Endothelial cell of umbilical vein (primary cell): Measurements from ENCODE around the gene GBF1. TPM values are rescaled to one million over a fixed set of nuclear protein-coding genes. Genes with fewer than 3 reads are reported as not detected.
A peak's percentile ranks its signal among the peaks of the same experiment; 100 is the strongest.

Source experiments
- BruUV-seq: library from RNA; stranded (reverse); fragments of 400-500 nt; replicated peaks from 2 replicates; lab custom pipeline; 2021; lab: Mats Ljungman, UMichigan
- CTCF ChIA-PET: fragments of 300-600, 350-600 bp; sonication (Branson Sonifier 250); formaldehyde crosslinking; loops from one replicate; lab custom pipeline; 2021; ENCODE audit warnings: antibody characterized with exemption, inconsistent platforms; lab: Charles Lee
- POLR2A ChIA-PET: fragments of 300-600, 350-600 bp; sonication (Branson Sonifier 250); formaldehyde crosslinking; loops from one replicate; lab custom pipeline; 2021; ENCODE audit warnings: antibody characterized with exemption, inconsistent platforms; lab: Charles Lee
- DNase-seq: peaks from one replicate; pipeline ENCODE4 v3.0.0-alpha.2; 2011; ENCODE audit warnings: low read depth, low spot score
- FAIRE-seq: peaks from 2 replicates; lab custom pipeline; 2011; peaks lifted over from hg19 to GRCh38; lab: Jason Lieb, UNC
- H2AFZ ChIP-seq: 2 replicates; pipeline ENCODE4 v1.6.0; 2012; ENCODE audit warnings: low read depth, low read length, control low read depth, inconsistent platforms
- H3K27ac ChIP-seq: 2 replicates; pipeline ENCODE4 v1.5.1; 2011; ENCODE audit warnings: low read depth, mild to moderate bottlenecking, control low read depth, low read length, moderate library complexity; ENCODE audit not compliant: insufficient read depth
- H3K27me3 ChIP-seq, 2 experiments: 2 replicates each; pipeline versions ENCODE4 v1.6.0 to v1.6.1; 2011; ENCODE audit warnings: low read length in 2 of 2, mixed read lengths in 1 of 2; ENCODE audit not compliant: control insufficient read depth in 2 of 2, insufficient read depth in 2 of 2
- H3K36me3 ChIP-seq, 2 experiments: 2 replicates in 1 of 2; 3 replicates in 1 of 2; pipeline ENCODE4 v1.5.1; 2011; ENCODE audit warnings: low read length in 2 of 2, mild to moderate bottlenecking in 1 of 2, moderate library complexity in 1 of 2; ENCODE audit not compliant: control insufficient read depth in 2 of 2, insufficient read depth in 2 of 2; ENCODE audit errors: extremely low read depth in 1 of 2
- H3K4me1 ChIP-seq: 3 replicates; pipeline ENCODE4 v1.5.1; 2011; ENCODE audit warnings: mild to moderate bottlenecking, low read length; ENCODE audit not compliant: control insufficient read depth, insufficient read depth; ENCODE audit errors: extremely low read depth
- H3K4me2 ChIP-seq: 2 replicates; pipeline ENCODE4 v1.6.1; 2011; ENCODE audit warnings: low read length, control low read depth, mixed read lengths; ENCODE audit not compliant: insufficient read depth
- H3K4me3 ChIP-seq, 3 experiments: fragments of 200-600 bp in 1 of 3; sonication (generic), shearing (Covaris generic) in 1 of 3; replicated peaks in 1 of 3; 2 replicates each; pipeline ENCODE4 v1.5.1; 2011 to 2016; ENCODE audit warnings: control low read depth in 3 of 3, low read length in 3 of 3, mild to moderate bottlenecking in 2 of 3, inconsistent platforms in 1 of 3, low read depth in 1 of 3, moderate library complexity in 1 of 3; ENCODE audit not compliant: insufficient read depth in 1 of 3
- H3K79me2 ChIP-seq: 2 replicates; pipeline ENCODE4 v1.6.0; 2012; ENCODE audit warnings: low read length, inconsistent platforms; ENCODE audit not compliant: control insufficient read depth, insufficient read depth
- H3K9ac ChIP-seq: replicated peaks from 2 replicates; pipeline ENCODE3; 2011; ENCODE audit warnings: low read length, control low read depth; ENCODE audit not compliant: insufficient read depth; ENCODE audit errors: extremely low read depth
- H3K9me1 ChIP-seq: replicated peaks from 3 replicates; pipeline ENCODE4 v1.6.0; 2011; ENCODE audit warnings: mild to moderate bottlenecking, low read length; ENCODE audit not compliant: control insufficient read depth, insufficient read depth; ENCODE audit errors: extremely low read depth
- H3K9me3 ChIP-seq: replicated peaks from 2 replicates; pipeline ENCODE4 v1.5.1; 2012; ENCODE audit warnings: low read length, inconsistent platforms; ENCODE audit not compliant: control insufficient read depth, insufficient read depth
- H4K20me1 ChIP-seq: replicated peaks from 2 replicates; pipeline ENCODE3; 2011; ENCODE audit warnings: mild to moderate bottlenecking, low read length; ENCODE audit not compliant: control insufficient read depth, insufficient read depth; ENCODE audit errors: extremely low read depth
- EZH2 ChIP-seq: IDR thresholded peaks from 2 replicates; pipeline ENCODE4 v1.6.1; 2012; ENCODE audit warnings: borderline replicate concordance, low read depth, mild to moderate bottlenecking, moderate library complexity, low read length, inconsistent platforms; ENCODE audit not compliant: severe bottlenecking
- FOS ChIP-seq: IDR thresholded peaks from 2 replicates; pipeline ENCODE4 v1.6.1; 2011; ENCODE audit warnings: mild to moderate bottlenecking, low read length, moderate library complexity, borderline replicate concordance; ENCODE audit not compliant: insufficient read depth
- GATA2 ChIP-seq: IDR thresholded peaks from 2 replicates; pipeline ENCODE4 v1.7.0; 2011; ENCODE audit warnings: low read depth, mild to moderate bottlenecking, moderate library complexity, mixed read lengths, low read length; ENCODE audit not compliant: insufficient read length, insufficient read depth
- JUN ChIP-seq: IDR thresholded peaks from 2 replicates; pipeline ENCODE4 v1.6.1; 2011; ENCODE audit warnings: borderline replicate concordance, low read depth; ENCODE audit not compliant: insufficient read length, insufficient read depth
- MYC ChIP-seq: IDR thresholded peaks from one replicate; pipeline ENCODE4 v1.6.1; 2011; ENCODE audit warnings: mild to moderate bottlenecking, low read depth, low read length
- POLR2A ChIP-seq: IDR thresholded peaks from 2 replicates; pipeline ENCODE4 v1.6.1; 2012; ENCODE audit warnings: low read depth, mild to moderate bottlenecking, control low read depth, low read length
- POLR2AphosphoS5 ChIP-seq: IDR thresholded peaks from 2 replicates; pipeline ENCODE4 v1.6.1; 2012; ENCODE audit warnings: low read depth, mild to moderate bottlenecking, control low read depth, low read length, moderate library complexity; ENCODE audit not compliant: insufficient read depth
- dilution Hi-C: fragments of 300-500 bp; cut with MboI; formaldehyde crosslinking; loops from one replicate; pipeline ENCODE4 v1.15.0; 2019; ENCODE audit warnings: low sequenced_read_pairs; ENCODE audit not compliant: extremely low pct_ligation_motif_present
- intact Hi-C: fragments of 100-400 bp; cut with micrococcal nuclease; formaldehyde crosslinking; loops from one replicate; pipeline ENCODE4 v1.10.0; 2022
- polyA plus RNA-seq, 4 experiments: library from polyadenylated mRNA; depleted of rRNA in 3 of 4; stranded (reverse) in 3 of 4; unstranded in 1 of 4; fragments of >200 nt; gene quantifications; 2 replicates each; pipeline versions ENCODE4 v1.2.1 to v1.2.3, GENCODE V29; 2011 to 2012; ENCODE audit warnings: missing spikeins in 1 of 4
- total RNA-seq: library from RNA; stranded (reverse); gene quantifications from 2 replicates; pipeline ENCODE4 v1.2.3, GENCODE V29; 2021
- TF ChIP-seq, protein P1 (sequence below): IDR thresholded peaks from 2 replicates; pipeline ENCODE4 v1.6.1; 2011; ENCODE audit not compliant: insufficient read depth, insufficient read length
- TF ChIP-seq, protein P2 (sequence below), 2 donors: IDR thresholded peaks; 1 replicate in 1 of 2; 2 replicates in 1 of 2; pipeline ENCODE4 v1.5.1; 2011; ENCODE audit warnings: low read length in 2 of 2, mild to moderate bottlenecking in 2 of 2, moderate library complexity in 2 of 2, control low read depth in 1 of 2, inconsistent platforms in 1 of 2, low read depth in 1 of 2; ENCODE audit not compliant: insufficient read depth in 1 of 2; ENCODE audit errors: extremely low read depth in 1 of 2

GBF1 gene
- total and polyA plus RNA-seq, 2 donors (not counting 3 experiments of a cell fraction or from before 2014, with no cell fraction given) = 26.0 to 49.7 TPM

DNA sequence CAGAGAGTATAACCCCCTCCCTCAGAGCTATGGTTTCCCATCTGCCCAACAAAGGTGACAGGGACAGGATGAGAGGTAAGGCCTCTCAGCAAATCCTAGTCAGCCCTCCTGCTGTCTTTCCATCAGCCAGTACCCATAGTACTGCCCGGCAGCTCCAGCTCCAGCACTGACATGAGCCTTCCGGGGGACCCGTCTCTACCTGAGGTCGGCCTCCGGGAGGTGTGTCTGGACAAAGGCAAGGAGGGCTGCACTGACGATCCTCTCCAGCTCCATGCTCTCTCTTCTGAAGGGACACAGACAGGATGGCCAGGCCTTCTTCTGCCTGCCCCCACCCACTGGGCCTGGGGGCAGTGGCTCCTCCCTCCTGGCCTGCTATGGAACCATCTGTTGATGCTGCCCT, 179.6 kb downstream of the GBF1 start:
- H3K4me1 ChIP-seq = peaks cover 16% of the 10 kb centered on the region
- BruUV-seq = no TSS peak
- TF ChIP-seq JUN (no peak), POLR2A (peak; percentile 18), POLR2AphosphoS5 (no peak)
- H3K4me3 ChIP-seq = no peak overlapping the region
- no peak overlapping the region for H3K27ac ChIP-seq
- H2AFZ ChIP-seq = no peak overlapping the region
- H3K9me3 ChIP-seq = no peaks in the 10 kb centered on the region
- dilution Hi-C loops = no loop called here
- no peak for DNase-seq
- H3K4me2 ChIP-seq = no peak overlapping the region
- ChIA-PET CTCF (interaction anchor here (1.4 to 6.5 kb wide), 3 partner anchors 20 to 195 kb away, joined by 4 to 74 read pairs (median 51); no protein-coding TSS in a partner anchor), POLR2A (no interaction called here)
- H3K79me2 ChIP-seq = no peaks in the 10 kb centered on the region
- no peaks in the 10 kb centered on the region for H3K27me3 ChIP-seq
- no peak overlapping the region for H3K9ac ChIP-seq
- H3K9me1 ChIP-seq = no peaks in the 10 kb centered on the region
- intact Hi-C loops = loop anchor here (5.0 kb wide), 3 partner anchors 77 to 222 kb away; partner anchors contain the start of genes ACTR1A and SUFU
- FAIRE-seq = no peak
- no peaks in the 10 kb centered on the region for H4K20me1 ChIP-seq
- H3K36me3 ChIP-seq = peaks cover 0 to 9% of the 10 kb centered on the region in 2 experiments

DNA sequence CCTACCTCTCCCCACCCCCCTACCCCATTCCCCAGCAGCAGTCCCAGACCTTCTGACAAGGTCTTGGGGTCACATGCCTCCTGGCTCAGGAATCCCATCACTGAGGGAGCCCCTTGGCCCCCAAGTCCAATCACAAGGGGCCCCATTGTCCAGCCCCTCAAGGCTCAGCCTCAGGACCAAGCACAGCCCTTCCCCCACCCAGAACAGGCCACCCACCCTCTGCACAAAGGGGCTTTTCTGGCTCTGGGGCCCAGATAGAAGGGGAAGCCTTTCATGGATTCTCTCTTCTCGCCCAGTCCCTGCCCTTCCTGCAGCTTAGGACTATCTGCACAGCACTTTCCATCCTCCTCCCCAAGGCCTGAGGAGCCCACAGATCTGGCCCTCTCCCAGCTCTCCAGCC, 180.1 kb downstream of the GBF1 start:
- intact Hi-C loops = no loop called here
- Histone ChIP-seq H3K9ac (no peak overlapping the region), H3K79me2 (no peaks in the 10 kb centered on the region), H3K4me3 (no peak overlapping the region), H3K9me3 (no peaks in the 10 kb centered on the region), H3K9me1 (no peaks in the 10 kb centered on the region), H4K20me1 (no peaks in the 10 kb centered on the region), H3K27me3 (no peaks in the 10 kb centered on the region), H3K36me3 (peaks cover 0 to 9% of the 10 kb centered on the region in 2 experiments), H2AFZ (no peak overlapping the region), H3K27ac (no peak overlapping the region), H3K4me1 (peaks cover 11% of the 10 kb centered on the region), H3K4me2 (no peak overlapping the region)
- BruUV-seq = no TSS peak
- DNase-seq (no peak), FAIRE-seq (no peak)
- dilution Hi-C loops = no loop called here
- TF ChIP-seq JUN (no peak), GATA2 (no peak), POLR2AphosphoS5 (no peak), MYC (no peak), EZH2 (no peak), POLR2A (no peak), FOS (no peak)
- TF ChIP-seq, protein P1, sequence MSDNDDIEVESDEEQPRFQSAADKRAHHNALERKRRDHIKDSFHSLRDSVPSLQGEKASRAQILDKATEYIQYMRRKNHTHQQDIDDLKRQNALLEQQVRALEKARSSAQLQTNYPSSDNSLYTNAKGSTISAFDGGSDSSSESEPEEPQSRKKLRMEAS = no peak
- TF ChIP-seq, protein P2, sequence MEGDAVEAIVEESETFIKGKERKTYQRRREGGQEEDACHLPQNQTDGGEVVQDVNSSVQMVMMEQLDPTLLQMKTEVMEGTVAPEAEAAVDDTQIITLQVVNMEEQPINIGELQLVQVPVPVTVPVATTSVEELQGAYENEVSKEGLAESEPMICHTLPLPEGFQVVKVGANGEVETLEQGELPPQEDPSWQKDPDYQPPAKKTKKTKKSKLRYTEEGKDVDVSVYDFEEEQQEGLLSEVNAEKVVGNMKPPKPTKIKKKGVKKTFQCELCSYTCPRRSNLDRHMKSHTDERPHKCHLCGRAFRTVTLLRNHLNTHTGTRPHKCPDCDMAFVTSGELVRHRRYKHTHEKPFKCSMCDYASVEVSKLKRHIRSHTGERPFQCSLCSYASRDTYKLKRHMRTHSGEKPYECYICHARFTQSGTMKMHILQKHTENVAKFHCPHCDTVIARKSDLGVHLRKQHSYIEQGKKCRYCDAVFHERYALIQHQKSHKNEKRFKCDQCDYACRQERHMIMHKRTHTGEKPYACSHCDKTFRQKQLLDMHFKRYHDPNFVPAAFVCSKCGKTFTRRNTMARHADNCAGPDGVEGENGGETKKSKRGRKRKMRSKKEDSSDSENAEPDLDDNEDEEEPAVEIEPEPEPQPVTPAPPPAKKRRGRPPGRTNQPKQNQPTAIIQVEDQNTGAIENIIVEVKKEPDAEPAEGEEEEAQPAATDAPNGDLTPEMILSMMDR (IDR thresholded peaks at IDR 0.05; ENCODE audit: extremely low read depth in 1 of 2, insufficient read depth in 1 of 2, low read depth in 1 of 2, low read length in 2 of 2) = no peak
- ChIA-PET POLR2A (no interaction called here), CTCF (interaction anchor here (1.0 to 6.5 kb wide), 4 partner anchors 21 to 195 kb away, joined by 4 to 74 read pairs (median 28); no protein-coding TSS in a partner anchor)
